GM19324 (cell line): Measurements from ENCODE around the gene RYR3.

ENCODE experiments used
- ATAC-seq: cut with Tn5 transposase; IDR thresholded peaks from one replicate; pipeline ENCODE4 v1.9.1; 2021; ENCODE audit warnings: mild to moderate bottlenecking, moderate library complexity; ENCODE audit not compliant: unreplicated experiment, low FRiP score

RYR3 gene

DNA sequence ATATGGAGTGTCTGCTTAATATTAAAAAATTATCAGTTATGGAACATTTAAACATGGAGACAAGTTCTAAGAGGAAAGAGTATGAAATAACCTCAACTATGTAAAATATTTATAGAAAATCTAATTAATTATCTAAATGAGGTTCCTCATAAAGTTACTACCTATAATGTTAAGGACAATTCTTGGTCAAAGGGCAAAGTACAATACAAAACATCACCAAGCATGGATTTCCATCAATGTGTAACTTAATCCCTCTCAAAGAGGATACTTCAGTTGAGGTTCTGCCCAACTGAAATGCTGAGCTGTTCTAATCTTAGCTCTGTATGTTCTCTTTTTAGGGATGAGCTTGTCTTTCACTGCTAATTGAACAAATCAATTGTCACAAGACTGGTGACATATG is 601.6 kb downstream of the RYR3 start:
- ATAC-seq, result no peak

DNA sequence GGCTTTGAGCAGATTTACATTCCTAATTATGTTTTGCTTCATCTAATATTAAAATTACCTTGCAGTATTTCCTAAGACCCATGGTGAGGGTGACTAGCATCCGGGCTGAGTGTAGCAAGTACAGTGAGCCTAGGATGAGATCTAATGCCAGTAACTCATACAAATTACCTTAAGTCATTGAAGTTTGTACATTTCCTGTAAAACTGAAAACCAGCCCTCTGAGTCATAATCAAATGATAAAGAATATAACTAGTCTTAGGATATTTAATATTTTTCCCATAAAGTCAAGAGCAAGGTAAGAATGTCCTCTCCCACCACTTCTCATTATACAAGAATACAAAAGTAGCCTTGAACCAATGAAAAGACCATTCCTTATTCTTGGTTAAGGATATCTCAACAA is 602.7 kb downstream of the RYR3 start:
- no peak for ATAC-seq
